Upper lobe of left lung (tissue), 6 donors: ENCODE results near the gene KCNN4. TPM values are rescaled to one million over a fixed set of nuclear protein-coding genes. Genes with fewer than 3 reads are reported as not detected.

Experiments used
- ATAC-seq, 2 donors: fragments of 200-7000 bp; cut with Tn5 transposase; one replicate each; pipeline ENCODE4 v1.9.1; 2022; ENCODE audit warnings: mild to moderate bottlenecking in 2 of 2, moderate library complexity in 2 of 2; ENCODE audit not compliant: low FRiP score in 2 of 2
- DNase-seq, 2 donors: peaks; one replicate each; pipeline ENCODE4 v3.0.0-alpha.2; 2019 to 2020
- H3K27ac ChIP-seq, 4 donors: fragments of 200-600 bp; sonication (generic); one replicate each; pipeline ENCODE4 v1.5.1; 2016 to 2019
- H3K27me3 ChIP-seq, 4 donors: fragments of 200-600 bp; sonication (generic); one replicate each; pipeline ENCODE4 v1.5.1; 2017 to 2019
- H3K36me3 ChIP-seq, 4 donors: fragments of 200-600 bp; sonication (generic); one replicate each; pipeline ENCODE4 v1.5.1; 2016 to 2019
- H3K4me1 ChIP-seq, 4 donors: fragments of 200-600 bp; sonication (generic); one replicate each; pipeline ENCODE4 v1.5.1; 2018 to 2019
- H3K4me3 ChIP-seq, 4 donors: fragments of 200-600 bp; sonication (generic); one replicate each; pipeline ENCODE4 v1.5.1; 2017 to 2019; ENCODE audit warnings: mild to moderate bottlenecking in 2 of 4, moderate library complexity in 1 of 4
- H3K9me3 ChIP-seq, 4 donors: fragments of 200-600 bp; sonication (generic); one replicate each; pipeline ENCODE4 v1.5.1; 2018 to 2019
- EP300 ChIP-seq, 4 donors: sonication (generic); formaldehyde crosslinking; IDR thresholded peaks; one replicate each; pipeline ENCODE4 v1.5.1; 2017; ENCODE audit warnings: antibody characterized with exemption in 4 of 4, control low read depth in 2 of 4
- POLR2A ChIP-seq, 4 donors: fragments of 450-650 bp; IDR thresholded peaks; one replicate each; pipeline ENCODE4 v1.5.1; 2016 to 2017; ENCODE audit warnings: antibody characterized with exemption in 4 of 4, mild to moderate bottlenecking in 2 of 4
- POLR2AphosphoS5 ChIP-seq, 2 donors: sonication (generic); formaldehyde crosslinking; IDR thresholded peaks; one replicate each; pipeline ENCODE4 v1.5.1; 2017; ENCODE audit warnings: antibody characterized with exemption in 2 of 2
- WGBS, 2 donors: methylation state at CpG; one replicate each; pipeline ENCODE4 v1.1.5; 2017 to 2018; 5-methylcytosine and 5-hydroxymethylcytosine counted together
- total RNA-seq, 6 donors: library from RNA; depleted of rRNA in 4 of 6; stranded (reverse); fragments of >200 nt in 4 of 6; gene quantifications; one replicate each; pipeline versions ENCODE4 v1.1.0 to v1.2.1, GENCODE V29; 2016 to 2021
- TF ChIP-seq, protein P1 (sequence below), 6 experiments: fragments of 450-650 bp in 4 of 6; fragments of 200-600 bp in 2 of 6; sonication (generic) in 2 of 6; IDR thresholded peaks; one replicate each; pipeline ENCODE4 v1.5.1; 2016 to 2019; ENCODE audit warnings: antibody characterized with exemption in 6 of 6
- donor health status: DM: no; HTN: no; CAD: no; lungs with moderate emphysema.
- donor health status: DM: no; HTN: yes; CAD: no; lungs with severe emphysema.

The KCNN4 gene
- total RNA-seq, 6 donors from 2014 or later, result 4.7 to 43.0 (median 10.4) TPM

DNA sequence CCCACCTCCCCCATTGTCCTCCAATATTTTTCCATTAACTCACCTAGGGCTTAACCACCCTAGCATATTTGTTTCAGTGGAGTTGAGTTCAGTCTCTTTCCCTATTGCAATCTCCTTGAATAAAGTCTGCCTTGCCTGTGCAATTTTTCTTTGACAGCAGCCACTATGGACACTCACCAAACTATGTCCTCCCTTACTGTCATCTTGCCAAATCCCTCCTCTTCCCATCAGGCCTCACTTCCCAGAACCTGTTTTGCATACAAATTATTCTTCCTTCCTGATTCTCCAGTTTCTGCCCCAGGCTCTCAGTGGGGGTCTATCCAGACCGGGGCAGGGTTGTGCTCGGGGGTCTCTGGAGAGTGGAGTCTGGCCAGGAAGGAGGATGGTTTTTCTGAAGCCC lies 23.7 kb upstream of the KCNN4 start:
- DNase-seq (no peak), ATAC-seq (no peak)
- H3K9me3 ChIP-seq, result no peaks in the 10 kb centered on the region
- 30 to 43% methylated on average over 2 of the region's 2 CpGs for WGBS, 2 donors
- no peaks in the 10 kb centered on the region for H3K27me3 ChIP-seq
- no peaks in the 10 kb centered on the region for H3K36me3 ChIP-seq
- H3K27ac ChIP-seq, result no peak overlapping the region
- no peak overlapping the region for H3K4me3 ChIP-seq
- TF ChIP-seq POLR2A (IDR thresholded peaks at IDR 0.05) (no peak), EP300 (IDR thresholded peaks at IDR 0.05) (no peak), POLR2AphosphoS5 (IDR thresholded peaks at IDR 0.05) (no peak)
- TF ChIP-seq, protein P1, sequence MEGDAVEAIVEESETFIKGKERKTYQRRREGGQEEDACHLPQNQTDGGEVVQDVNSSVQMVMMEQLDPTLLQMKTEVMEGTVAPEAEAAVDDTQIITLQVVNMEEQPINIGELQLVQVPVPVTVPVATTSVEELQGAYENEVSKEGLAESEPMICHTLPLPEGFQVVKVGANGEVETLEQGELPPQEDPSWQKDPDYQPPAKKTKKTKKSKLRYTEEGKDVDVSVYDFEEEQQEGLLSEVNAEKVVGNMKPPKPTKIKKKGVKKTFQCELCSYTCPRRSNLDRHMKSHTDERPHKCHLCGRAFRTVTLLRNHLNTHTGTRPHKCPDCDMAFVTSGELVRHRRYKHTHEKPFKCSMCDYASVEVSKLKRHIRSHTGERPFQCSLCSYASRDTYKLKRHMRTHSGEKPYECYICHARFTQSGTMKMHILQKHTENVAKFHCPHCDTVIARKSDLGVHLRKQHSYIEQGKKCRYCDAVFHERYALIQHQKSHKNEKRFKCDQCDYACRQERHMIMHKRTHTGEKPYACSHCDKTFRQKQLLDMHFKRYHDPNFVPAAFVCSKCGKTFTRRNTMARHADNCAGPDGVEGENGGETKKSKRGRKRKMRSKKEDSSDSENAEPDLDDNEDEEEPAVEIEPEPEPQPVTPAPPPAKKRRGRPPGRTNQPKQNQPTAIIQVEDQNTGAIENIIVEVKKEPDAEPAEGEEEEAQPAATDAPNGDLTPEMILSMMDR (IDR thresholded peaks at IDR 0.05), result no peak
- peaks cover 0 to 3% (median 1%) of the 10 kb centered on the region in 4 donors for H3K4me1 ChIP-seq

DNA sequence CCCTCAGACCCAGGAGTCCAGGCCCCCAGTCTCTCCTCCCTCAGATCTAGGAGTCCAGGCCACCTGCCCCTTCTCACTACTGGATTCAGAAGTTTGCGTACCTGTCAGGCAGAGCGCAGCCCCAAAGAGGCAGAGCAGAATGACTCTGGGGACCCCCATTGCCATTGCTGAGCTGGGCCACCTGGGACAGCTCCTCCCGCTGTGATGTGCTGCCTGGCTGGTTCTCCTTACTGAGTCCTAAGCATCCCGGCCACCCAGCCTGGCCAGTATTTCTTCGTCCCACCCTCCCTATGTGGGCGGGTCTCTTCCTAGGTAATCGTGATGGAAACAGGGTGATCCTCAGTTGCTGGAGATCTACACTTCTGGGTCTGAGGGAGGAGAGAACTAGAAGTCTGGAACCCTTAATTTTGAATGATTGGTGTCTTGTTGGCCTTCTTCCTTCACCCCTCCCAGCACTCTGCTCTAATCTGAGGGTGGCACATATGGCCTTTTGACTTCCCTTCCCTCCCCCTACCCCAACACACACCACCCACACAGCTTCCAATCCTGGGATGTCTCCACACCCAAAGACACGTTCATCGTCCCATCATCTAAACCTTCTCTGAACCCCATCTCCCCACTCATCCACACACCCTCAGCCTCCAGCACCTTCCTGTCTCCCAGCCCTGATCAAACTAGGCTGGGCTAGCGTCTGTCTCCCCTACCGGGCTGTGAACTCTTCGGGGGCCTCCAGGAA lies 21.6 kb upstream of the KCNN4 start, which contains the start of gene LYPD5:
Gene LYPD5, minus strand, starts transcription at position 232 of the 736 bp plus-strand sequence. Its CDS starts 67 bp downstream, at position 165.
- H3K4me1 ChIP-seq, result peaks cover 12 to 19% (median 13%) of the 10 kb centered on the region in 4 donors

DNA sequence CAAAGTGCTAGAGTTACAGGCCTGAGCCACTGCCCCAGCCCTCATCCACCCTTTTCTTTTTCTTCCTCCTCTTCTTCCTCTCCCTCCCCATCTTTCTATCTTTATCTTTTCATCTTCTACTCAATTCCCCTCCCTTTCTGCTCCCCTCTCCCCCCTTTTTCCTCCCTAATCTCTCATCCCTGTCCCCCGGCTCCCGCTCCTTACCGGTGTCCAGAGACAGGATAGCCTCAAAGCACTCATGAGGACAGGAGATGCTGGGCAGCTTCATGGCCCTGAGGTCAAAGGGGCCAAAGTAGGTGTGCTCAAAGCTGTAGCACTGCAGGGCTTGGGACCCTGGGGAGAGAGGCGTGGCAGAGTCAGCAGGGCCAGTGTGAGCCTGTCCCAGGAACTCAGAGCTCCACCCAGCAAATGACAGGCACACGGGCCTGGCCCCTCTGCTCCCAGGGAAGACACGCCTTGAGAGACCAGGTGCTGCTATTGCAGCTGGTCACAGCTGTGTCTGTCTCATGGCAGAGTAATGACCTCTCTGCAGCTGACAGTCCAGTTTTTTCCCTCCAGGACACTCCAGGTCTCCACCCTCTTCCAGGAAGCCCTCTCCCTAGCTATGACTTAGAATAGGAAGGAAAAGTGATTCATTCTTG lies 18.8 kb upstream of the KCNN4 start:
- Histone ChIP-seq H3K4me3 (peak overlapping the region in 2 of 4 donors; percentile 46 to 67), H3K9me3 (no peaks in the 10 kb centered on the region), H3K27me3 (peaks cover 0 to 5% (median 0%) of the 10 kb centered on the region in 4 donors), H3K27ac (peak overlapping the region in 2 of 4 donors; percentile 63 to 66), H3K36me3 (peaks cover 0 to 8% (median 0%) of the 10 kb centered on the region in 4 donors), H3K4me1 (peaks cover 12 to 19% (median 13%) of the 10 kb centered on the region in 4 donors)
- 60 to 66% methylated on average over 6 of the region's 6 CpGs for WGBS, 2 donors
- DNase-seq (no peak), ATAC-seq (peak in 1 of 2 donors; percentile 23)
- TF ChIP-seq POLR2AphosphoS5 (IDR thresholded peaks at IDR 0.05) (peak; percentile 33 to 53), EP300 (IDR thresholded peaks at IDR 0.05) (peak in 2 of 4 donors; percentile 7 to 12), POLR2A (IDR thresholded peaks at IDR 0.05) (no peak)
- TF ChIP-seq, protein P1 (IDR thresholded peaks at IDR 0.05), result no peak

More for the DNA sequence above, 21.6 kb upstream of the KCNN4 start, which contains the start of gene LYPD5:
- Histone ChIP-seq H3K4me3 (no peak within 1 kb of the TSS), H3K9me3 (no peaks in the 10 kb centered on the region), H3K36me3 (no peaks in the 10 kb centered on the region), H3K27me3 (peaks cover 0 to 5% (median 0%) of the 10 kb centered on the region in 4 donors), H3K27ac (no peak within 1 kb of the TSS)
- no peak for ATAC-seq
- DNase-seq, result no peak
- 60 to 66% methylated on average over 6 to 12 of the region's 12 CpGs for WGBS, 2 donors
- TF ChIP-seq EP300 (IDR thresholded peaks at IDR 0.05) (no peak), POLR2AphosphoS5 (IDR thresholded peaks at IDR 0.05) (no peak), POLR2A (IDR thresholded peaks at IDR 0.05) (no peak)
- TF ChIP-seq, protein P1 (IDR thresholded peaks at IDR 0.05), result no peak

DNA sequence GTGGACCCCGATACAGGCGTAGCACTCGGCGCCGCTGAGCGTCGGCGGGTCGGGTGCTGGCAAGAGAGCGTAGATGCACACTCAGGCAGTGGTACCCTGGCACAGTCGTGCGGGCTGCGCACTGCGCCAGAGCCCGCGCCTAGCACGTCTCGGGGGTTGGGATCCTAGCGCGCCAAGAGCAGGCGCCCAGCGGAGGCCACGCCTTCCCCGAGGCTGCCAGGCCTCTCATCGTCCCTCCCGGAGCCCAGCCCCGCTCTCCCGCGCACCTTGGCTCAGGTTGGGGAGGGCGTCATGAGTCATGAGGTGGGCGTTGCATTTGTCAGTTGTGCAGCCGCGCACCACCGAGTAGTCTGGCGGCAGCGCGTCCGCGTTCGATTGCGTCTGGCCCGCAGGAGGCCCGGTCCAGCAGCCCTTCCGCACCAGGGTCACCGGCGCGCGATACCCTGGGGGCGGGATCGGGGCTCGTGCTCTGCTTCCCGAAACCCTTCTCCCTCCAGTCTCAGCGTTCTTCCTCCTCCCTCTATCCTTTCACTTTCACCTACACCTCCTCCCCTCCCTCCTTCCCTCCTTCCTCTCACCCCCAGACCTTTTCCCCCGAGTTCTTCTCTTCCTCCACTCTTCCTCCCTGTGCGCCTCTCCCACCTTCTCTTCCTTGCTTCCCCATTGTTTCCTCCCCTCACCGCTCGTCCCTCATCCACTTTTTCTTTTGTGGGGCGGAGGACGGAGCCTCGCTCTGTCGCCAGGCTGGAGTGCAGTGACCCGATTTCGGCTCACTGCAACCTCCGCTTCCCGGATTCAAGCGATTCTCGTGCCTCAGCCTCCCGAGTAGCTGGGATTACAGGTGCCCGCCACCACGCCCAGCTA lies 18.0 kb upstream of the KCNN4 start:
- H3K27me3 ChIP-seq, result peaks cover 0 to 5% (median 0%) of the 10 kb centered on the region in 4 donors
- ATAC-seq (peak; percentile 62 to 74), DNase-seq (peak; percentile 53 to 89)
- peaks cover 12 to 19% (median 13%) of the 10 kb centered on the region in 4 donors for H3K4me1 ChIP-seq
- TF ChIP-seq POLR2AphosphoS5 (IDR thresholded peaks at IDR 0.05) (no peak), POLR2A (IDR thresholded peaks at IDR 0.05) (peak in 1 of 4 donors; percentile 27)
- peak overlapping the region in 2 of 4 donors; percentile 63 to 66 for H3K27ac ChIP-seq
- peaks cover 0 to 8% (median 0%) of the 10 kb centered on the region in 4 donors for H3K36me3 ChIP-seq
- no peaks in the 10 kb centered on the region for H3K9me3 ChIP-seq
- 21 to 31% methylated on average over 28 to 54 of the region's 70 CpGs for WGBS, 2 donors
- peak overlapping the region; percentile 25 to 67 (median 51) for H3K4me3 ChIP-seq
